HL-60/S4 treated with retinoic acid at 250 ng/mL for 4 days and 3 days (cell line): Measurements from ENCODE around the gene TBC1D4.
"Not testable (repeated sequence)": the region's sequence is repeated elsewhere in the genome, so short reads cannot be mapped to it uniquely, and the experiment has no call there.

Source experiments
- in situ Hi-C: fragments of 300-500 bp; cut with MboI; formaldehyde crosslinking; loops from 2 replicates; pipeline ENCODE4 v1.7.0; 2022; ENCODE audit warnings: low sequenced_read_pairs

The TBC1D4 gene

DNA sequence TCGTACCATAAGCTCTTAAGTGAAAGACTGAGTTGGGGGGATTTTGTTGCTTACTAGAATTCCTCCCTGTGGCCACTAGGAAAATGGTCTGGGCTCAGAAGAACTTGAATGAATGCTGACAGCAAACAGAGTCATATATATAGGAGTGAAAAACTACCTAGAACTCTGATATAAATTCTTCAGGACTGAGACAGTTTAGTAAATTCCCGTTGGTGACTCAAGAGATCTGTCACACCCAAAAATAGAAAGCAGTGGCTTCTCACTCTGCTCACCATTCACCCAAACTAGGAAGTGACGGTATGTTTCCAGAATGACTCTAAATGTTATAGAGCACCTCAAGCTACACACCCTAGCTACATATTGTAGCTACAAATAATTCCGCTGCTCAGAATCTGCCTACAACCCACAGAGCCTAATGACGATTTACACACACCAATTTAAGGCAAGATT, 116.2 kb downstream of the TBC1D4 start:
- in situ Hi-C loops = no loop called here

- in situ Hi-C loops = no loop called here
These were observed 117.7 kb downstream of the TBC1D4 start for GRCh38 chr13:75364131-75364713.

DNA sequence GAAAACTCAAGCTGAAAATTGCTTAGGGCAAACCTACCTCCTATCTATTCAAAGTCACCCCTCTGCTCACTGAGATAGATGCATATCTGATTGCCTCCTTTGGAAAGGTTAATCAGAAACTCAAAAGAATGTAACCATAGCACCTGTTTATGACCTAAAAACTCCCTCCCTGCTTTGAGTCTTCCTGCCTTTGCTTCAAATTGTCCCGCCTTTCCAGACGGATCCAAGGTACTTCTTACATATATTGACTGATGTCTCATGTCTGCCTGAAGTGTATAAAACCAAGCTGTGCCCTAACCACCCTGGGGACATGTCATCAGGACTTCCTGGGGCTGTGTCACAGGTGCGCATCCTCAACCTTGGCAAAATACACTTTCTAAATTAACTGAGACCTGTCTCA, 118.6 kb downstream of the TBC1D4 start:
- in situ Hi-C loops = no loop called here

- in situ Hi-C loops = no loop called here
These were observed 119.9 kb downstream of the TBC1D4 start for GRCh38 chr13:75362026-75362425.

GRCh38 chr13:75360170-75360569, 121.8 kb downstream of the TBC1D4 start:
- in situ Hi-C loops = no loop called here

GRCh38 chr13:75359266-75359665, 122.7 kb downstream of the TBC1D4 start:
- in situ Hi-C loops = no loop called here

DNA sequence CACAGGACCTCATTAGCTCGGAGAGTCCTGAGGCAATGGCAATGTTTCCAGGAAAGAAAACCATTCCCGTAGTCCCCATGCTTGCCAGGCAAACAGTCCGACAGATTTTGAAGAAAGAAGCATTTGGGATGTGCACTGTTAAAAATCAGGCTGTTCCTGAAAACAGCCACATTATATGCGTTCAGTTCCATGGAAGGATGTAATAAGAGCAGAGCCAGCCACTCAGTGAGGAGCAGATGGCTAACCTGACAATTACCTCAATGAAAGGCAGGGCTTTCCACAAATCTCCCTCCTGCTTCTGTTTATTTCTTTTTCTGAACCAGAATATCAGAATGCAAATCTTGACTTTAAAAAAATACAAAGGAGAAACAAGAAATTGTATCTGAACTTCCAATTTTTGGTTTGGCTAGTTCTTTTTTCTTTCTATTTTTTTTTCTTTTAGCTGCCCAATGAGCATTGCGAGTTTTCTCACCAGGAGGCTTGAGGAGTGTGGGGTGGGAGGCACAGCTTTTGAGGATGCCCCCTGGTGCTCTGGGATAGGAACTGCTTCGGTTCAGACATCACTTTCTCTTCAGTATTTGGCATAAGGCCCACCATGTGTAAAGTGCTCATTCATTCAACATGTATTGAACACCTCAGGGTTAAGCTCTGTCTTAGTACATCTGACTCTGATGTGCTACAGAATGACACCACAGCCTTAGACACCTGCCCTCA, 124.2 kb downstream of the TBC1D4 start:
- in situ Hi-C loops = no loop called here

- in situ Hi-C loops = no loop called here
These were observed 125.5 kb downstream of the TBC1D4 start for GRCh38 chr13:75356421-75356820.

DNA sequence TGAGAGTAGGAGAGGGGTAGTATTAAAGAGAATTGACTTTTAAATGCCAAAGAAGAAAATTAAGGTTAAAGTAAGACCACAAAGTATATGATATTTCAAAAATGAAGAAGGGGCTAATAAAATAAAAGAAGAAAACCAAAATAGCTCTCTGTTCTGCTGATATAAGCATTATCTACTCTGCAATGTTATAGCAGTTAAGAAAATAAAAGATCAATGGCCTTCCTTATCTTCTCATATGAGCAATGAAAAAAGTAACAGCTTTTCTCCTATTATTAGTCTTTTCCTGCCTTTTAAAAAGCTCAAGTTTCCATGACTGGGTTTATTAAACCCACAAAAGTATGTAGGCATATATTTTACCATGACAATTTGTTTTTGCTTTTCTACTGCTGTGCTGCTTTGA, 126.4 kb downstream of the TBC1D4 start:
- in situ Hi-C loops = no loop called here

- in situ Hi-C loops = no loop called here
These were observed 128.2 kb downstream of the TBC1D4 start for GRCh38 chr13:75353781-75354193.

DNA sequence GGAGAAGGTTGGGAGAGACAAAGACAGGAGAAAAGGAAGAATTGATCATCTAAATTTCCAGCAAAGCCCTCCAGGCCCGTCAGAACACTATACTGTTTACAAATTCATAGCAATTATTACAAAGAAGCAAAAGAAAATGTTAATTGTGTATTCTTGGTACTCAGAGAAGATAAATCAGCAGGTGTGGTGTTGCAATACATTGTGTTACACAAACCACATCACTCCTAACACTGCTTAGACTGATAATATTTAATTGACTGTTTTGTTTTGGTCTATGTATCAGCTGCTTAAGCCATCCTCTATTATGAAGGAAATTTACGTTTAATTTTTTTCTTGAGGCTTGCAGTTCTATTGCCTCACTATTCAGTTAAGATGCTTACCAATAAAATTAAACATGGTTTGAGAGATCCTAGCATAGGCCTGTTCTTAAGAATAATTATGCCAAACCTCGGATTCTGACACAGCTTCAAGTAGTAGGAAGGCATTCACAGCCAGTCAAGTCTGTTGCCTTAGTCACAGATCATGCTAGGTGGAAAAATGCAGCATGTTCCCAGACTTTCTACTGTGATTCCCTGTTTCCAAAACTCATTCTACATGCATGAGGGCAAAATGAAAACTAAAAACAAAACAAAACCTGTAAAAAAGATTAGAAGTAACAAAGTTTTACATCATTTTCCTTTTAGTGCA, 129.2 kb downstream of the TBC1D4 start:
- in situ Hi-C loops = no loop called here

- in situ Hi-C loops = not testable (repeated sequence)
These were observed 130.4 kb downstream of the TBC1D4 start for GRCh38 chr13:75351538-75351937.

GRCh38 chr13:75347925-75348324, 134.0 kb downstream of the TBC1D4 start:
- in situ Hi-C loops = no loop called here

DNA sequence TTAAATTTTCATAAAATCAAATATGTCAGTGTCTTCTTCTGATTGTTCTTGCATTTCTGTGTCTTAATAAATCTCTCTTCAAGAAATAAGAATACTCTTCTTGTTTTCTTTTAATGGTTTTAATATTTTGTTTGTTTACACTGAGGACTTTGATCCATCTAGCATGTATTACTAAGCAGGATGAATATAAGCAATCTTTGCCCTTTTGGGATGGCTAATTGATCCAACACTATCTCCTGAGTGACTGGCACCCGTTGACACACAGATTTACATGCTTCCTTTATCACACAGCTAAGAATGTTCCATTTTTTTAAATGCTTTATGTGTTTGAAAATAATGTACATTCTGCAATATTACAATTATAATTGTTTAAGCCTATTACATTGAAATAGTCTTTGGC, 134.5 kb downstream of the TBC1D4 start:
- in situ Hi-C loops = no loop called here

GRCh38 chr13:75345193-75345592, 136.8 kb downstream of the TBC1D4 start:
- in situ Hi-C loops = no loop called here

DNA sequence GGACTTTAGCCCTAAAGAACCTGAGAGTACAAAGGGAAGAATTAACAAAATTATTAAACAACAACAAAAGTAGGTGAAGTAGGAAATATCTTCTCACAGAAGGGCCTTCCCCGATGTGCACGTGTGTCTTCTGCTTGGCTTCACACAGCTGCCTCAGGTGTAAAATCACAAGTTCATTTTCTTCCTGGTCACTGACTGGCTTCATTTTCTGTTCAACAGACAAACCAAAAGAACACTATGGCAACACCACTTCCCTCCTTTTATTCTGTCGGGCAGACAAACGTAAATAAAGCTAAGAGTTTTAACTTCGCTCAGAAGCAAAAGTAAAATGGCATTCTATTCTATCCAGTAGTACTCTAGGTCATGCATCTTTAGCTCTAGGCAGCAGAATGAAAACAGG, 140.9 kb downstream of the TBC1D4 start:
- in situ Hi-C loops = no loop called here

GRCh38 chr13:75339635-75340374, 142.2 kb downstream of the TBC1D4 start:
- in situ Hi-C loops = no loop called here

DNA sequence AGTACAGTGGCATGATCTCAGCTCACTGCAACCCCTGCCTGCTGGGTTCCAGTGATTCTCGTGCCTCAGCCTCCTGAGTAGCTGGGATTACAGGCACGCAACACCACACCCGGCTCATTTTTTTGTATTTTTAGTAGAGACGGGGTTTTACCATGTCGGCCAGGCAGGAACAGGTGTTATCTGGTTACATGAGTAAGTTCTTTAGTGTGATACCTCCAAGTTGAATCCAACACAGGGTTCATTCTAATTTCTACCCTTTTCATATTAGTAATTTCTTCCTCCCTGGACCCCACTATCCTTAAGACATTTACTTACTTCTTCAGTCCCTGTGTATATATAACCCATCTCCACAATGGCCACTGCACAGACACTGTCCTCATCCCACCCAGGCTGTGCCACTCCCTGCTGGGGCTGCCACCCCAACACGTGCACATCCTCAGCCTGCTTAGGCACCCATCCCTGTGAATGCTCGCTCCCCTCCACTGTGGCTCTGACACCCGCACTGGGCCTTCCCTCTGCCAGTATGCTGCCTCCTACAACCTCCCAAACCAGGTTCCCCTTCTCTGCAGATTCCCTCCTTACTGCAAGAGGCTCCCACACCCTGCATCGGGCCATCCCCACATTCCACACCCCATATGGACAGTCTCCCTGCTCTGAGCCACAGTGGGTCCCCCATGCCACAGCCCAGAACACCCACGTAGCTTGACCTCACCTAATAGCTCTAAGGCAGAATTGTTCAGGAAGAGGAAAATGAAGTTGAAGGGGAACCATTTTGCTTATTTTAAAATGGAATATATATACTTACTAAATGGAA, 147.1 kb downstream of the TBC1D4 start:
- in situ Hi-C loops = no loop called here

DNA sequence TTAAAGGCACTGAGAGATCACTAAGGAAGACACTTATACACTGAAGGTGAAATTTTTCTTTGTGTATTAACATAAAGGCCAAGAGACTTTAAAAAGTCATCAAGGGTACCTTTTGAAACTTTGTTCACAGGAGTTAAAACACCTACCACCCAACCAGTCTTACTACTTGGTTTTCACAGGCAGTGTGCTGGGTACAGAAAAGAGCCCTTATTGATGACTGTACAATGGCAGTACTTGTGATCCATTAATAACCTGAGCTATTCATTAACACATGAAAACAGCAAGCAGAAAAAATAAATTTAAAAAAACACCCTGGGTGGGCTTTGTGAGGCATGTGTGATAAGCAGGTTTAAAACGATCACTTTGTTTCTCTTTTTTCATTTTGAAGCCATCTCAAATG, 148.9 kb downstream of the TBC1D4 start:
- in situ Hi-C loops = no loop called here

DNA sequence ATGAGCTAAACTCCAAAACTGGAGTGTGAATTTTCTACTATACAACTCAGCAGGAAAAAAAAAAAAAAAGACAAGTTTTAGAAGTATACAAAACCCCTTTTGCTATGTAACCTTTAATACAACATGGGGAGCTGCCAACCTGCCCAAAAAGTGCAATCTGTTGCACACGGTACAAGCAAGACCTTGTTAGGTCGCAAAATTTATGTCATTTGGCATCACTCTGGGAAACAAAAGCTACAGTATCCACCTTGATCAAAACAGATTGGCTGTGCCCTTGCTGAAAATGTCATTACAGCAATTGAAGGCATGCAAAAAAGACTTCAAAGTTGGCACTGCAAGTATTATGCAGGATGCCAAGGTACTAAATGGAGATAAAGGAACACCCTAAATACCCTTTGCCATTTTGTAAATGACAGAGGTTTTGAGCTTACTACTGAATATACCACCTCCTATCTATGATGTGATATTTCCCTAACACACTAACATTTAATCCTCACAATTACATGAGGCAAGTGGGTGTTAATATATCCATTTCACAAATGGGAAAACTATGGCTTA, 150.1 kb downstream of the TBC1D4 start:
- in situ Hi-C loops = no loop called here
